ENCODE results near the gene ZNF778.
"Not testable (repeated sequence)": the region's sequence is repeated elsewhere in the genome, so short reads cannot be mapped to it uniquely, and the experiment has no call there.

The ZNF778 gene

GRCh38 chr16:89183463-89183862 is 34.0 kb upstream of the ZNF778 start:
- no peak for DNase-seq

- DNase-seq: no peak
Observed at GRCh38 chr16:89183975-89184676, 33.4 kb upstream of the ZNF778 start.

DNA sequence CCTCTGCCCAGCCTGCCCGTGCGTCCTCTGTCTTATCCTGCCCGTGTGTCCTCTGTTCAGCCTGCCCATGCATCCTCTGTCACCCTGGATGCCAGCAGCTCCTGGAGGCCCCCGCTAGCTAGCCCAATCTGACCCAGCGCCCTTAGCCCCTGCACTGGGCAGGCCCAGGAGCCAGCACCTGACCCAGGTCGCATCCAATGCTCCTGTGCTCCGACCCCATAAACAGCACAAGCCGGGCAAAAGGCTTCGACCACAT is 32.9 kb upstream of the ZNF778 start:
- DNase-seq: no peak

DNA sequence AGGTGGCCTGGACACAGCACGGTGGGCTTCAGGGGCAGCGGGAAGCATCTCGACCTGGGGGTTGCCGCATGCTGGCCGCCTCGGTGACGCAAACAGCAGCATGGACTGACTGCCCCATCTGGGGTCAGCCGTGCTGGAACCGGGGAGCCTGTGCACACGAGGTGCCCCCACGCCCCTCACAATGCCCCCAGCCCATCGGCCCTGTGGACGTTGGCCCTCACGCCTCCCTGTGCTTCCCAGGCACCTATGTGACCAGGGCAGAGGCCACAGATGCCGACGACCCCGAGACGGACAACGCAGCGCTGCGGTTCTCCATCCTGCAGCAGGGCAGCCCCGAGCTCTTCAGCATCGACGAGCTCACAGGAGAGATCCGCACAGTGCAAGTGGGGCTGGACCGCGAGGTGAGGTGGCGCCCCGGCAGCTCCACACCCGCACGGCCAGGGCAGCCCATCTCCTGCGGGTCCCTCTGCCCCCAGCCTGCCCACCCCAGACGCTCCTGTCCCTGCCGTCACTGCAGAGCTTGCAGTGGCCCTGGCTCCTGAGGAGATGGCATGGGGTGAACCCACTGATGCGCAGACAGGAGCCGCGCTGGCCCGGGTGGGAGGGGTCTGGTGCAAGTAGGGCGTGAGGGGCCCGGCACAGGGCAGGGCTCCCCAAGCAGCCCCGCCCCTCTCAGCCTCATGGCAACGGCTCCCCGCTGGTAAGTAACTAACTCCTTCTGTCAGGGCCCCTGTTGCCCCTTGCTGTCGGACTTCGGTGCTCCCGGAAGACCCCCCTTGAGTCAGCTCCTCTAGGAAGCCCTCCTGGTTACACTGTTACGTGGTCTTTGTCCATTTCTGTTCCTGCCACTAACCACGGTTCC is 32.3 kb upstream of the ZNF778 start:
- no peak for DNase-seq

DNA sequence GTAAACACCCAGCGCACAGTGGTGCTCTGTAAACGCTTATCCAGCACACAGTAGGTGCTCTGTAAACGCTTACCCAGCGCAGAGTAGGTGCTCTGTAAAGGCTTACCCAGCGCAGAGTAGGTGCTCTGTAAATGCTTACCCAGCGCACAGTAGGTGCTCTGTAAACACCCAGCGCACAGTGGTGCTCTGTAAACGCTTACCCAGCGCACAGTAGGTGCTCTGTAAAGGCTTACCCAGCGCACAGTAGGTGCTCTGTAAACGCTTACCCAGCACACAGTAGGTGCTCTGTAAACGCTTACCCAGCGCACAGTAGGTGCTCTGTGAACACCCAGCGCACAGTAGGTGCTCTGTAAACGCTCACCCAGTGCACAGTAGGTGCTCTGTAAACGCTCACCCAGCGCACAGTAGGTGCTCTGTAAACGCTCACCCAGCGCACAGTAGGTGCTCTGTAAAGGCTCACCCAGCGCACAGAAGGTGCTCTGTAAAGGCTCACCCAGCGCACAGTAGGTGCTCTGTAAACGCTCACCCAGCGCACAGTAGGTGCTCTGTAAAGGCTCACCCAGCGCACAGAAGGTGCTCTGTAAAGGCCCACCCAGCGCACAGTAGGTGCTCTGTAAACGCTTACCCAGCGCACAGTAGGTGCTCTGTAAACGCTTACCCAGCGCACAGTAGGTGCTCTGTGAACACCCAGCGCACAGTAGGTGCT is 31.5 kb upstream of the ZNF778 start:
- not testable (repeated sequence) for DNase-seq

DNA sequence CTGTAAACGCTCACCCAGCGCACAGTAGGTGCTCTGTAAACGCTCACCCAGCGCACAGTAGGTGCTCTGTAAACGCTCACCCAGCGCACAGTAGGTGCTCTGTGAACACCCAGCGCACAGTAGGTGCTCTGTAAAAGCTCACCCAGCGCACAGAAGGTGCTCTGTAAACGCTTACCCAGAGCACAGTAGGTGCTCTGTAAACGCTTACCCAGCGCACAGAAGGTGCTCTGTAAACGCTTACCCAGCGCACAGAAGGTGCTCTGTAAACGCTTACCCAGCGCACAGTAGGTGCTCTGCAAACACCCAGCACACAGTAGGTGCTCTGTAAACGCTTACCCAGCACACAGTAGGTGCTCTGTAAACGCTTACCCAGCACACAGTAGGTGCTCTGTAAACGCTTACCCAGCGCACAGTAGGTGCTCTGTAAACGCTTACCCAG is 30.9 kb upstream of the ZNF778 start:
- DNase-seq: not testable (repeated sequence)

DNA sequence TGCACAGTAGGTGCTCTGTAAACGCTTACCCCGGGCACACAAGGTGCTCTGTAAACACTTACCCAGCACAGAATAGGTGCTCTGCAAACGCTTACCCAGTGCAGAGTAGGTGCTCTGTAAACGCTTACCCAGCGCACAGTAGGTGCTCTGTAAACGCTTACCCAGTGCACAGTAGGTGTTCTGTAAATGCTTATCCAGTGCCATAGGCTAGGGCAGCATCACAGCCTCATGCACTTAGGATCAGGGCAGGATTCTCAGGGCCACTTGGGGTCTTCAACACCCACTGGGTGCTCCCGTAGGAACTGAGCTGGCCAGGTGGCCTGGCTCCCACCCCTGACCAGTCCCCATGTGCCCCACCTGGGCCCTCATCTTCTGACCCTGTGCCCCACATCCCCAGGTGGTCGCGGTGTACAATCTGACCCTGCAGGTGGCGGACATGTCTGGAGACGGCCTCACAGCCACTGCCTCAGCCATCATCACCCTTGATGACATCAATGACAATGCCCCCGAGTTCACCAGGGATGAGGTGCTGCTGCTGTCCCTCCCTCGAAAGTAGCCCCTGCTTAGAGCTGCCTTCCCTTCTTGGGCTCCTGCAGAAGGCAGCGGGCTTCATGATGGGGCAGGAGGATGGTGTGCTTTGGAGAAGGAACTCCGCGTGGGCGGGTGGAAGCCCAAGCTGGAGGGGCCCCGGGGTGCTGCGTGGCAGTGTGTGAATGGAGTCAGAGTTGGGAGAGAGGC is 30.3 kb upstream of the ZNF778 start:
- peak; percentile 36 for DNase-seq

- DNase-seq: no peak
Observed at GRCh38 chr16:89187770-89188392, 29.6 kb upstream of the ZNF778 start.

DNA sequence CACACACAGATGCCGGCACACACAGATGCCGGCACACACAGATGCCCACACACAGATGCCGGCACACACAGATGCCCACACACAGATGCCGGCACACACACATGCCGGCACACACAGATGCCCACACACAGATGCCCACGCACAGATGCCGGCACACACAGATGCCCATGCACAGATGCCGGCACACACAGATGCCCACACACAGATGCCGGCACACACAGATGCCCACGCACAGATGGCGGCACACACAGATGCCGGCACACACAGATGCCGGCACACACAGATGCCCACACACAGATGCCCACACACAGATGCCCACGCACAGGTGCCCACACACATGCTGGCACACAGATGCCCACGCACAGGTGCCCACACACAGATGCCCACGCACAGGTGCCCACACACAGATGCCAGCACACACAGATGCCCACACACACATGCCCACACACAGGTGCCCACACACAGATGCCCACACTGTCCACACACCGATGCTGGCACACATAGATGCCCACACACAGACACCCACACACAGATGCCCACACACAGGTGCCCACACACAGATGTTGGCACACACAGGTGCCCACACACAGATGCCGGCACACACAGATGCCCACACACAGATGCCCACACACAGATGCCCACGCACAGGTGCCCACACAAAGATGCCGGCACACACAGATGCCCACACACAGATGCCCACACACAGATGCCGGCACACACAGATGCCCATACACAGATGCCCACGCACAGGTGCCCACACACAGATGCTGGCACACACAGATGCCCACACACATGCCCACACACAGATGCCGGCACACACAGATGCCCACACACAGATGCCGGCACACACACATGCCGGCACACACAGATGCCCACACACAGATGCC is 28.8 kb upstream of the ZNF778 start:
- DNase-seq: not testable (repeated sequence)

DNA sequence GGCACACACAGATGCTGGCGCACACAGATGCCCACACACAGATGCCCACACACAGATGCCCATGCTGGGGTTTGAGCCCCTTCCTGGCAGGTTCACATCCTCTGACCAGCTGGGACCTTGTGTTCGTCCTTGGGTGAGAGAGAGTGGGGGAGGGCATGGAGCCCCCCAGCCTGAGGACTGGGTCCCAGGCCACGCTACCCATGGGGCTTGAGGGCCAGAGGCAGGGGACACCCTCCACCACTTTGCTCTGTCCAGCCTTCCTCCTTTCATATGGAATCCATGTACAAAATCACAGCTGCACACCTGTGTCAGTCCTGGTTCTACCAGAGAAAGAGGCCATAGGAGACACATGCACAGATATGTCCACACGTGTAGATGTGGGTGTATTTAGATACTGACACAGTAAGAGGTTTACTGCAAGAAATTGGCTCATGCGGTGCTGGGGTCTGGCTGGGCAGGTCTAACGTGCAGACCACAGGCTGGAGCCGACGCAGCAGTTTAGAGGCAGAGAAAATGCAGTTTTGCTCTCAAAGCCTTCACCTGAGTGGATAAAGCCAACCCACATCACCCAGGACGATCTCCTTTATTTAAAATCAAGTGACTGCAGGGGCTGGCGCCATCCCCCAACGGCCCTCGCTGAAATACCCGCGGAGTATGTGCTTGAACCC is 28.0 kb upstream of the ZNF778 start:
- no peak for DNase-seq

GRCh38 chr16:89190150-89190958 is 27.1 kb upstream of the ZNF778 start:
- DNase-seq: no peak

GRCh38 chr16:89191033-89191900 is 26.2 kb upstream of the ZNF778 start:
- DNase-seq: no peak

- DNase-seq: no peak
Observed at GRCh38 chr16:89191901-89192185, 25.7 kb upstream of the ZNF778 start.

- peak; percentile 85 for DNase-seq
Observed at GRCh38 chr16:89192186-89192955, 25.1 kb upstream of the ZNF778 start.

GRCh38 chr16:89192956-89193575 is 24.4 kb upstream of the ZNF778 start:
- peak; percentile 61 for DNase-seq

DNA sequence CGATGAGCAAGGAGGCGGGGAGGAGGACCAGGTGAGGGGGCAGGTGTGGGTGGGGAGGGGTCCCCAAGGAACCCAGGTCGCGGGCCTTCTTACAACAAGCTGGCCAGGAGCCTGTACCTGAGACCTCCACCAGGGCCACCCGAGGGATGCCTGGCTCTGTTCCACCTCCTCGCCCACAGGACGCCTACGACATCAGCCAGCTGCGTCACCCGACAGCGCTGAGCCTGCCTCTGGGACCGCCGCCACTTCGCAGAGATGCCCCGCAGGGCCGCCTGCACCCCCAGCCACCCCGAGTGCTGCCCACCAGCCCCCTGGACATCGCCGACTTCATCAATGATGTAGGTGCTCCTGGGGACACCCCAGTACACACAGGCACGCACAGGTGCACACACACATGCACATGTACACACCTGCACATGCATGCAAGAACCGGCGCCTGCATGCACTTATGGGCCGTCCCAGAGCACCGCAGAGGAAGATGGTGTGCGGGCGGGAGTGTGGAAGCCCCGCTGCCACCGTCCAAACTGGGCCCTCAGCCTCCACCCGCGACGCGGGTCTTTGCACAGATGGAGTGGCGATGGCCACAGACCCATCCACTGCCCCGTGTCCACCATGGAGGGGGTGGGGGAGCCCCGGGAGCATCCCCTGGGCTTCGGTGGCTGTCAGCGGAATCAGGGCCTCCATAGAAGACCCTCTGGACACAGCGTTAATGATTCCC is 23.8 kb upstream of the ZNF778 start:
- DNase-seq: no peak

Measured in EL (cell line).